HepG2 (cell line): ENCODE results near the gene HHLA2. TPM values are rescaled to one million over a fixed set of nuclear protein-coding genes. Genes with fewer than 3 reads are reported as not detected.
A peak's percentile ranks its signal among the peaks of the same experiment; 100 is the strongest.

Source experiments
- ATAC-seq: fragments of 200-7000 bp; cut with Tn5 transposase; 3 replicates; pipeline ENCODE4 v1.9.1; 2020; ENCODE audit warnings: mild to moderate bottlenecking, moderate library complexity
- BruUV-seq: library from RNA; stranded (reverse); fragments of 400-500 nt; replicated peaks from 2 replicates; lab custom pipeline; 2021; lab: Mats Ljungman, UMichigan
- CTCF ChIA-PET: fragments of 300-600 bp; formaldehyde crosslinking; extraction: SDS; loops from one replicate; lab custom pipeline; 2021; ENCODE audit warnings: low total read pairs, inconsistent platforms, low intra/inter-chr PET ratio; lab: Yijun Ruan, JAX
- POLR2A ChIA-PET: fragments of 350-600 bp; sonication (Branson Sonifier 250); formaldehyde crosslinking; loops from one replicate; lab custom pipeline; 2020; ENCODE audit warnings: antibody characterized with exemption, inconsistent platforms; lab: Yijun Ruan, JAX
- DNase-seq: peaks from one replicate; pipeline ENCODE4 v3.0.0-alpha.2; 2015; ENCODE audit warnings: low spot score
- FAIRE-seq: peaks from 3 replicates; lab custom pipeline; 2011; peaks lifted over from hg19 to GRCh38; lab: Jason Lieb, UNC
- H2AFZ ChIP-seq: one replicate; pipeline ENCODE4 v1.6.1; 2011; ENCODE audit warnings: low read length, inconsistent platforms
- H3K27ac ChIP-seq: fragments of 300-600 bp; 3 replicates; pipeline ENCODE4 v1.8.0; 2011; ENCODE audit warnings: mixed run types, mild to moderate bottlenecking, mixed read lengths, low read length, inconsistent platforms; ENCODE audit not compliant: insufficient read depth; ENCODE audit errors: extremely low read length
- H3K27me3 ChIP-seq, 2 experiments: fragments of 200-600 bp in 1 of 2; 2 replicates in 1 of 2; 3 replicates in 1 of 2; pipeline versions ENCODE4 v1.6.0 to v1.8.0; 2011; ENCODE audit warnings: low read length in 2 of 2, mild to moderate bottlenecking in 2 of 2, moderate library complexity in 2 of 2, inconsistent platforms in 1 of 2; ENCODE audit not compliant: insufficient read depth in 2 of 2, control insufficient read depth in 1 of 2
- H3K36me3 ChIP-seq, 2 experiments: fragments of 200-600 bp in 1 of 2; replicated peaks in 1 of 2; 2 replicates in 1 of 2; 3 replicates in 1 of 2; pipeline versions ENCODE4 v1.5.1 to v1.8.0; 2011; ENCODE audit warnings: low read length in 2 of 2, inconsistent platforms in 1 of 2; ENCODE audit not compliant: insufficient read depth in 2 of 2, control insufficient read depth in 1 of 2
- H3K4me1 ChIP-seq: 2 replicates; pipeline ENCODE4 v1.5.1; 2012; ENCODE audit warnings: low read length, inconsistent platforms; ENCODE audit not compliant: insufficient read depth
- H3K4me2 ChIP-seq: 2 replicates; pipeline ENCODE4 v1.6.0; 2011; ENCODE audit warnings: low read depth, low read length, inconsistent platforms
- H3K4me3 ChIP-seq, 3 experiments: fragments of 200-600 bp in 1 of 3; sonication (generic), shearing (Covaris generic) in 1 of 3; replicated peaks in 1 of 3; 2 replicates each; pipeline ENCODE4 v1.5.1; 2011 to 2016; ENCODE audit warnings: low read length in 3 of 3, inconsistent platforms in 2 of 3, low read depth in 2 of 3, mild to moderate bottlenecking in 2 of 3, control low read depth in 1 of 3, mixed read lengths in 1 of 3; ENCODE audit not compliant: insufficient read depth in 1 of 3
- H3K79me2 ChIP-seq: one replicate; pipeline ENCODE4 v1.6.1; 2011; ENCODE audit warnings: low read length, inconsistent platforms; ENCODE audit not compliant: insufficient read depth
- H3K9ac ChIP-seq: 2 replicates; pipeline ENCODE4 v1.6.0; 2011; ENCODE audit warnings: mild to moderate bottlenecking, low read depth, low read length, inconsistent platforms; ENCODE audit not compliant: insufficient read depth
- H3K9me3 ChIP-seq: 2 replicates; pipeline ENCODE4 v1.5.1; 2012; ENCODE audit warnings: mild to moderate bottlenecking, low read length
- H4K20me1 ChIP-seq: 2 replicates; pipeline ENCODE4 v1.6.0; 2011; ENCODE audit warnings: inconsistent platforms, mild to moderate bottlenecking, low read length, moderate library complexity; ENCODE audit not compliant: insufficient read depth
- AGO1 ChIP-seq: fragments of 200-400 bp; formaldehyde crosslinking; IDR thresholded peaks from 2 replicates; pipeline ENCODE4 v1.6.1; 2017; ENCODE audit warnings: mild to moderate bottlenecking, low read depth, low read length, moderate library complexity; ENCODE audit not compliant: poor library complexity, severe bottlenecking
- CAMTA2 ChIP-seq: sonication (generic); formaldehyde crosslinking; IDR thresholded peaks from 2 replicates; pipeline ENCODE4 v1.4.0; 2020; ENCODE audit warnings: mild to moderate bottlenecking, missing genetic modification reagents, borderline replicate concordance
- HMG20A ChIP-seq: IDR thresholded peaks from 2 replicates; pipeline ENCODE4 v1.6.1; 2016; ENCODE audit warnings: borderline replicate concordance
- HOXD1 ChIP-seq: sonication (generic); formaldehyde crosslinking; IDR thresholded peaks from 2 replicates; pipeline ENCODE4 v1.5.0; 2020; ENCODE audit warnings: missing genetic modification reagents
- MAFK ChIP-seq, 2 experiments: IDR thresholded peaks in 1 of 2; conservative IDR thresholded peaks in 1 of 2; 2 replicates each; pipeline ENCODE4 v1.6.1; 2011; ENCODE audit warnings: improper control_type of control experiment in 2 of 2, low read length in 2 of 2
- PHF8 ChIP-seq: sonication (generic); formaldehyde crosslinking; IDR thresholded peaks from 2 replicates; pipeline ENCODE4 v1.5.0; 2020; ENCODE audit warnings: missing genetic modification reagents
- RFX3 ChIP-seq: IDR thresholded peaks from 2 replicates; pipeline ENCODE4 v1.6.1; 2016; ENCODE audit warnings: missing biosample characterization, missing genetic modification reagents
- ZNF607 ChIP-seq: sonication (generic); formaldehyde crosslinking; IDR thresholded peaks from 2 replicates; pipeline ENCODE4 v1.5.1; 2020; ENCODE audit warnings: missing genetic modification reagents, mild to moderate bottlenecking, borderline replicate concordance
- ZNF644 ChIP-seq: IDR thresholded peaks from 2 replicates; pipeline ENCODE4 v1.6.1; 2016; ENCODE audit warnings: low read depth
- ZNF737 ChIP-seq: sonication (generic); formaldehyde crosslinking; IDR thresholded peaks from 2 replicates; pipeline ENCODE4 v1.5.0; 2020; ENCODE audit warnings: missing genetic modification reagents, mild to moderate bottlenecking, borderline replicate concordance
- ZZZ3 ChIP-seq: sonication (generic); formaldehyde crosslinking; IDR thresholded peaks from 2 replicates; pipeline ENCODE4 v1.4.0; 2020; ENCODE audit warnings: missing genetic modification reagents, mild to moderate bottlenecking, borderline replicate concordance
- WGBS: methylation state at CpG from one replicate; pipeline ENCODE4 v1.1.6; 2017; ENCODE audit warnings: low lambda C conversion rate; 5-methylcytosine and 5-hydroxymethylcytosine counted together
- in situ Hi-C: cut with HindIII; loops from 2 replicates; pipeline ENCODE4 v1.10.0; 2017; ENCODE audit warnings: low pct_unique_long_range_greater_than_20kb; ENCODE audit not compliant: extremely low pct_ligation_motif_present
- intact Hi-C: fragments of 100-400 bp; cut with micrococcal nuclease; formaldehyde crosslinking; loops from one replicate; pipeline ENCODE4 v1.10.0; 2022; ENCODE audit not compliant: unreplicated experiment
- polyA plus RNA-seq, 8 experiments: library from polyadenylated mRNA; depleted of rRNA in 3 of 8; stranded (reverse) in 7 of 8; unstranded in 1 of 8; fragments of >200 nt; fragmentation: Illumina TruSeq in 4 of 8; extraction: Trizol in 4 of 8; gene quantifications; 2 replicates each; pipeline versions ENCODE4 v1.2.1 to v1.2.3, GENCODE V29; 2011 to 2016; ENCODE audit warnings: low read depth in 4 of 8, missing spikeins in 1 of 8, mixed read lengths in 1 of 8; ENCODE audit not compliant: insufficient read depth in 1 of 8
- total RNA-seq, 5 experiments: library from RNA; depleted of rRNA; stranded (reverse); fragments of >200 nt; fragmentation: Illumina TruSeq; extraction: Trizol; gene quantifications; 2 replicates each; pipeline ENCODE4 v1.2.3, GENCODE V29; 2016; ENCODE audit warnings: low read depth in 1 of 5

HHLA2 gene
- total and polyA plus RNA-seq, 2 of the 13 experiments (the other 11 are each of a cell fraction or from before 2014, with no cell fraction given) = not detected

GRCh38 chr3:108251265-108251664, 45.1 kb upstream of the HHLA2 start:
- peak; percentile 2 for DNase-seq
- in situ Hi-C loops = no loop called here
- no peaks in the 10 kb centered on the region for H3K36me3 ChIP-seq
- no peaks in the 10 kb centered on the region for H3K79me2 ChIP-seq
- H2AFZ ChIP-seq = no peak overlapping the region
- no peaks in the 10 kb centered on the region for H4K20me1 ChIP-seq
- H3K4me2 ChIP-seq = no peak overlapping the region
- no peak overlapping the region for H3K27ac ChIP-seq
- ATAC-seq = no peak
- H3K4me1 ChIP-seq = no peaks in the 10 kb centered on the region
- no peak overlapping the region for H3K9ac ChIP-seq
- H3K4me3 ChIP-seq = no peak overlapping the region
- no peaks in the 10 kb centered on the region for H3K9me3 ChIP-seq
- no TSS peak for BruUV-seq
- 8% methylated on average over 4 of the region's 4 CpGs for WGBS
- TF ChIP-seq ZNF607 (CRISPR knock-in tag) = no peak
- no peak for TF ChIP-seq ZNF644
- no peak for TF ChIP-seq HMG20A (CRISPR knock-in tag)
- no peak for TF ChIP-seq ZZZ3 (CRISPR knock-in tag)
- TF ChIP-seq CAMTA2 (CRISPR knock-in tag) = no peak
- FAIRE-seq = no peak
- ChIA-PET CTCF (no interaction called here), POLR2A (no interaction called here)
- H3K27me3 ChIP-seq = no peaks in the 10 kb centered on the region
- intact Hi-C loops = no loop called here

- Histone ChIP-seq H3K79me2 (no peaks in the 10 kb centered on the region), H3K4me3 (no peak overlapping the region), H3K9me3 (no peaks in the 10 kb centered on the region), H3K9ac (no peak overlapping the region), H4K20me1 (no peaks in the 10 kb centered on the region), H3K27ac (no peak overlapping the region), H3K27me3 (no peaks in the 10 kb centered on the region), H3K36me3 (no peaks in the 10 kb centered on the region), H3K4me1 (no peaks in the 10 kb centered on the region), H2AFZ (no peak overlapping the region), H3K4me2 (no peak overlapping the region)
- intact Hi-C loops (no loop called here), in situ Hi-C loops (no loop called here)
- ChIA-PET POLR2A (no interaction called here), CTCF (no interaction called here)
- 5% methylated on average over 1 of the region's 1 CpG for WGBS
- no peak for FAIRE-seq
- TF ChIP-seq RFX3 (CRISPR knock-in tag) = no peak
- no peak for TF ChIP-seq ZNF737 (CRISPR knock-in tag)
- TF ChIP-seq PHF8 (CRISPR knock-in tag) = no peak
- no peak for TF ChIP-seq AGO1
- no peak for TF ChIP-seq HOXD1 (CRISPR knock-in tag)
- peak in 1 of 2 experiments; percentile 17; a peak in 1 of 4 replicates for TF ChIP-seq MAFK (conservative IDR thresholded peaks at IDR 0.05 in 1 of 2, IDR thresholded peaks at IDR 0.05 in 1 of 2; ENCODE audit: low read length in 2 of 2)
- no peak for ATAC-seq
- DNase-seq = no peak
- BruUV-seq = no TSS peak
These were observed 44.5 kb upstream of the HHLA2 start for GRCh38 chr3:108251844-108252243.
